Measurements from ENCODE around the gene BIRC2.

DNA sequence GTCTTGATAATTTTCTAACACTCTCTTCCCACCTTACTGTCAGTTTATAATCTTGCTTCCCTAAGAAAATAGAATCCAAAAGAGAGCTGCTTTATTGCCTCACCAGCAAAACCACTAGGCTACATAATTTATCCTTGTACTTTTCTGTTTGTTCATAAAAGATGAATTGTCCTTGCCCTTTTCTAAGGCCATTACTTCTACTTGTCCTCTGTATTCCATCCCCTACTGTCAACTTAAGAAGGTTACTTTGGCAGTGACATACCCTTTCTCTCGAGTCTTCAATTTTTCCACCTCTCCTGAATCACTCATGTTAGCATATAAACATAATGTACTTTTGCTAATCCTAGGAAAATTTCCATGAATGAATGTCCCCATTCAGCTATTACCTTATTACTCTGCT is 18.0 kb downstream of the BIRC2 start:
- TF ChIP-seq, protein P1, sequence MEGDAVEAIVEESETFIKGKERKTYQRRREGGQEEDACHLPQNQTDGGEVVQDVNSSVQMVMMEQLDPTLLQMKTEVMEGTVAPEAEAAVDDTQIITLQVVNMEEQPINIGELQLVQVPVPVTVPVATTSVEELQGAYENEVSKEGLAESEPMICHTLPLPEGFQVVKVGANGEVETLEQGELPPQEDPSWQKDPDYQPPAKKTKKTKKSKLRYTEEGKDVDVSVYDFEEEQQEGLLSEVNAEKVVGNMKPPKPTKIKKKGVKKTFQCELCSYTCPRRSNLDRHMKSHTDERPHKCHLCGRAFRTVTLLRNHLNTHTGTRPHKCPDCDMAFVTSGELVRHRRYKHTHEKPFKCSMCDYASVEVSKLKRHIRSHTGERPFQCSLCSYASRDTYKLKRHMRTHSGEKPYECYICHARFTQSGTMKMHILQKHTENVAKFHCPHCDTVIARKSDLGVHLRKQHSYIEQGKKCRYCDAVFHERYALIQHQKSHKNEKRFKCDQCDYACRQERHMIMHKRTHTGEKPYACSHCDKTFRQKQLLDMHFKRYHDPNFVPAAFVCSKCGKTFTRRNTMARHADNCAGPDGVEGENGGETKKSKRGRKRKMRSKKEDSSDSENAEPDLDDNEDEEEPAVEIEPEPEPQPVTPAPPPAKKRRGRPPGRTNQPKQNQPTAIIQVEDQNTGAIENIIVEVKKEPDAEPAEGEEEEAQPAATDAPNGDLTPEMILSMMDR (IDR thresholded peaks at IDR 0.05; ENCODE audit: low read depth, low read length, poor library complexity, severe bottlenecking): no peak
- TF ChIP-seq EZH2phosphoT487 (IDR thresholded peaks at IDR 0.05; ENCODE audit: borderline replicate concordance, low read length): no peak
